ENCODE data around the gene SENP2.

SENP2 gene

GRCh38 chr3:185585518-185585858, 607 bp upstream of the SENP2 start:
- Histone ChIP-seq H3K4me2 (peak overlapping the region; percentile 78), H3K27me3 (ENCODE audit: insufficient read depth, low read depth) (no peaks in the 10 kb centered on the region), H3K79me2 (ENCODE audit: insufficient read depth, low read depth) (peaks cover 31% of the 10 kb centered on the region), H3K9ac (peak overlapping the region; percentile 92), H3K36me3 (ENCODE audit: insufficient read depth) (no peaks in the 10 kb centered on the region), H3K4me3 (IDR thresholded peaks at IDR 0.05; ENCODE audit: insufficient read depth, low read depth, low read length) (peak overlapping the region; percentile 83), H3K27ac (peak overlapping the region; percentile 70), H4K20me1 (ENCODE audit: insufficient read depth) (no peaks in the 10 kb centered on the region), H2AFZ (ENCODE audit: low read depth) (peak overlapping the region; percentile 89), H3K4me1 (ENCODE audit: low read depth, poor library complexity, severe bottlenecking) (peaks cover 16% of the 10 kb centered on the region)
- TF ChIP-seq CTCF (conservative IDR thresholded peaks at IDR 0.05; ENCODE audit: low read depth, low read length): no peak

GRCh38 chr3:185586686-185587039, 568 bp downstream of the SENP2 start:
- TF ChIP-seq CTCF (conservative IDR thresholded peaks at IDR 0.05; ENCODE audit: low read depth, low read length): no peak
- Histone ChIP-seq H3K4me3 (IDR thresholded peaks at IDR 0.05; ENCODE audit: insufficient read depth, low read depth, low read length) (peak overlapping the region; percentile 85), H3K27ac (peak overlapping the region; percentile 85), H3K4me1 (ENCODE audit: low read depth, poor library complexity, severe bottlenecking) (peaks cover 16% of the 10 kb centered on the region), H3K9ac (peak overlapping the region; percentile 92), H3K27me3 (ENCODE audit: insufficient read depth, low read depth) (no peaks in the 10 kb centered on the region), H4K20me1 (ENCODE audit: insufficient read depth) (no peaks in the 10 kb centered on the region), H3K36me3 (ENCODE audit: insufficient read depth) (no peaks in the 10 kb centered on the region), H2AFZ (ENCODE audit: low read depth) (peak overlapping the region; percentile 93), H3K4me2 (peak overlapping the region; percentile 94), H3K79me2 (ENCODE audit: insufficient read depth, low read depth) (peaks cover 31% of the 10 kb centered on the region)

GRCh38 chr3:185594073-185594472, 8.0 kb downstream of the SENP2 start:
- Histone ChIP-seq H3K27ac (no peak overlapping the region), H2AFZ (ENCODE audit: low read depth) (no peak overlapping the region), H3K4me1 (ENCODE audit: low read depth, poor library complexity, severe bottlenecking) (peaks cover 7% of the 10 kb centered on the region), H3K4me2 (no peak overlapping the region), H3K27me3 (ENCODE audit: insufficient read depth, low read depth) (no peaks in the 10 kb centered on the region), H3K9ac (no peak overlapping the region), H3K4me3 (IDR thresholded peaks at IDR 0.05; ENCODE audit: insufficient read depth, low read depth, low read length) (no peak overlapping the region), H3K79me2 (ENCODE audit: insufficient read depth, low read depth) (peaks cover 7% of the 10 kb centered on the region; the same call in 1 of the 2 replicates), H3K36me3 (ENCODE audit: insufficient read depth) (no peaks in the 10 kb centered on the region), H4K20me1 (ENCODE audit: insufficient read depth) (no peaks in the 10 kb centered on the region)
- TF ChIP-seq CTCF (conservative IDR thresholded peaks at IDR 0.05; ENCODE audit: low read depth, low read length): no peak

- no peak for TF ChIP-seq CTCF (conservative IDR thresholded peaks at IDR 0.05; ENCODE audit: low read depth, low read length)
- Histone ChIP-seq H3K4me3 (IDR thresholded peaks at IDR 0.05; ENCODE audit: insufficient read depth, low read depth, low read length) (no peak overlapping the region), H4K20me1 (ENCODE audit: insufficient read depth) (no peaks in the 10 kb centered on the region), H3K9ac (no peak overlapping the region), H3K79me2 (ENCODE audit: insufficient read depth, low read depth) (no peaks in the 10 kb centered on the region), H2AFZ (ENCODE audit: low read depth) (no peak overlapping the region), H3K4me1 (ENCODE audit: low read depth, poor library complexity, severe bottlenecking) (peaks cover 7% of the 10 kb centered on the region), H3K36me3 (ENCODE audit: insufficient read depth) (no peaks in the 10 kb centered on the region), H3K27me3 (ENCODE audit: insufficient read depth, low read depth) (no peaks in the 10 kb centered on the region), H3K4me2 (no peak overlapping the region), H3K27ac (no peak overlapping the region)
Observed at GRCh38 chr3:185595526-185595925, 9.4 kb downstream of the SENP2 start.

All from KMS-11 (cell line).